GM12801 (cell line): ENCODE results near the gene UBE2S.
"Not testable (repeated sequence)": the region's sequence is repeated elsewhere in the genome, so short reads cannot be mapped to it uniquely, and the experiment has no call there.

Experiments
- CTCF ChIP-seq: IDR thresholded peaks from one replicate; pipeline ENCODE4 v1.5.1; 2011; ENCODE audit warnings: control low read depth; ENCODE audit not compliant: insufficient read length; ENCODE audit errors: extremely low read depth

UBE2S gene

GRCh38 chr19:55407550-55407799, at the start of gene UBE2S:
UBE2S (minus strand) TSS chr19:55407788; CDS start chr19:55407589, 199 bp downstream.
- TF ChIP-seq CTCF: not testable (repeated sequence)

GRCh38 chr19:55456347-55456746, 48.8 kb upstream of the UBE2S start:
- no peak for TF ChIP-seq CTCF

- no peak for TF ChIP-seq CTCF
Measured at GRCh38 chr19:55455576-55456235, 48.1 kb upstream of the UBE2S start.

GRCh38 chr19:55454787-55455243, 47.2 kb upstream of the UBE2S start:
- TF ChIP-seq CTCF: no peak

- no peak for TF ChIP-seq CTCF
Measured at GRCh38 chr19:55453511-55454260, 46.1 kb upstream of the UBE2S start.

- TF ChIP-seq CTCF: no peak
Measured at GRCh38 chr19:55452749-55453346, 45.3 kb upstream of the UBE2S start.

GRCh38 chr19:55451965-55452748, 44.6 kb upstream of the UBE2S start:
- TF ChIP-seq CTCF: no peak
